B cell (primary cell): ENCODE measurements around the gene TNFRSF6B.

ENCODE experiments used
- CTCF ChIP-seq: fragments of 200-600 bp; IDR thresholded peaks from one replicate; pipeline ENCODE4 v1.8.0; 2022; ENCODE audit warnings: antibody characterized with exemption, mild to moderate bottlenecking
- EZH2 ChIP-seq: IDR thresholded peaks from 2 replicates; pipeline ENCODE4 v1.6.1; 2012; ENCODE audit warnings: borderline replicate concordance, low read depth, mild to moderate bottlenecking, moderate library complexity, low read length; ENCODE audit not compliant: insufficient read depth, poor library complexity, severe bottlenecking

DNA sequence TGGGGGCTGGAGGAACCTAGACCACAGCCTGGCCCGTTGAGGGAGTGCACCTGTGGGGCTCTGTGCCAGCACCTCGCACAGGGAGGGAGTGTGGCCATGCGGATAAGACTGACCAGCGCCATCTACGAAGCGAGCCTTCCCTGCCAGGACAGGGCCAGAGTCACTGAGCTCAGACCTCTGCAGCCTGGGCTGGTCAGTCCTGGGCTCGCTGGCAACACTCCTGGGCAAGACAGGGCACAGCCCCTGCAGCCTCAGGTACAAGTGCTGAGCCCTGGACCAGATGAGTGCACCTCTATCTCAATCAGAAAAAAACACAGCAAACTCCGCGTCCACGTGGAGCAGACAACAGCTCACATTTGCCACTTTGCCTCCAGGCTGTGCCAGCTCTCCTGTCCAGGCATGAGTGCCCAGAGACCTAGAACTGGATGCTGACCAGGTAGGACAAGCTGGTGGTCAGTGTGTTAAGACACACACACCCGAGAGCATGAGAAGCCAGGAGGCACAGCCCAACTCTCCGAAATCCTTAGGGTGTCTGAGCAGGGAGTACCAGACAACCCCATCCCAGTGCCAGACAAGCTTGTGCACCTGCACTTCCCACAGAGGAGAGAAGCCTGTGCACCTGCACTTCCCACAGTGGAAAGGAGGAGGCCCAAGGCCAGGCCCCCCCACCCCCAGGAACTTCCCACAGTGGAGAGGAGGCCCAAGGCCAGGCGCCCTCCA is 6.5 kb downstream of the TNFRSF6B start:
- TF ChIP-seq CTCF (no peak), EZH2 (no peak)
